CD4-positive, alpha-beta T cell treated with Interleukin-21 for 1 hour (primary cell): ENCODE results near the gene MTOR.
"Not testable (repeated sequence)": the region's sequence is repeated elsewhere in the genome, so short reads cannot be mapped to it uniquely, and the experiment has no call there.

ENCODE experiments used
- DNase-seq: peaks from one replicate; pipeline ENCODE4 v3.0.0-alpha.2; 2020

Gene MTOR

DNA sequence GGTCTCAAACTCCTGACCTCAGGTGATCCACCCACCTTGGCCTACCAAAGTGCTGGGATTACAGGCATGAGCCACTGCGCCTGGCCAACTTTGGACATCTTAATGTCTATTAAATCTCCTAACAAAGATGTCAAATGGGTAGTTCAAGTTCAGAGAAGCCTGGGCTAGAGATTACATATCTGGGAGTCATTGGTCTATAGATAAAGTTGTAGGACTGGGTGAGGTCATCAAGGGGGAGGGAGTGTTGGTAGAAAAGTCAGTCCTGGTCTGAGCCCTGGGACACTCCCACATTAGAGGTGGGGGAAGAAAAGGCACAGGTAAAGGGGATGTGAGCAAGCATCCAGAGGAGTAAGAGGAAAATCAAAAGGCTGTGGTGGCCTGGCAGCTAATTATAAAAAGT is 17.3 kb upstream of the MTOR start:
- no peak for DNase-seq

DNA sequence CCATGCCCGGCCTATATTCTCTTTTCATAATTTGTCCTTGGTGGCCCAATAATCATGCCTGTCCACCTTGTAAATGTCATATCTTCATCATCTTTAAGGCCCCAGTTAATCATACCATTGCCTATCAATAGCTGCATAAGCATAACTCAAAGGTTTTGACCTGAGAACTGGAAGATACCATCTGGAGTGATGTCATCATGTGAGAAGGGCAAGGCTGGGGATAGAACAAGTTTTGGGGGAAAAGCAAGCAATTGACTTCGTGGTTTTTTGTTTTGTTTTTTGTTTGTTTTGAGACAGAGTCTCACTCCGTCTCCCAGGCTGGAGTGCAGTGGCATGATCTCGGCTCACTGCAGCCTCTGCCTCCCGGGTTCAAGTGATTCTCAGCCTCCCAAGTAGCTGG is 16.8 kb upstream of the MTOR start:
- no peak for DNase-seq

DNA sequence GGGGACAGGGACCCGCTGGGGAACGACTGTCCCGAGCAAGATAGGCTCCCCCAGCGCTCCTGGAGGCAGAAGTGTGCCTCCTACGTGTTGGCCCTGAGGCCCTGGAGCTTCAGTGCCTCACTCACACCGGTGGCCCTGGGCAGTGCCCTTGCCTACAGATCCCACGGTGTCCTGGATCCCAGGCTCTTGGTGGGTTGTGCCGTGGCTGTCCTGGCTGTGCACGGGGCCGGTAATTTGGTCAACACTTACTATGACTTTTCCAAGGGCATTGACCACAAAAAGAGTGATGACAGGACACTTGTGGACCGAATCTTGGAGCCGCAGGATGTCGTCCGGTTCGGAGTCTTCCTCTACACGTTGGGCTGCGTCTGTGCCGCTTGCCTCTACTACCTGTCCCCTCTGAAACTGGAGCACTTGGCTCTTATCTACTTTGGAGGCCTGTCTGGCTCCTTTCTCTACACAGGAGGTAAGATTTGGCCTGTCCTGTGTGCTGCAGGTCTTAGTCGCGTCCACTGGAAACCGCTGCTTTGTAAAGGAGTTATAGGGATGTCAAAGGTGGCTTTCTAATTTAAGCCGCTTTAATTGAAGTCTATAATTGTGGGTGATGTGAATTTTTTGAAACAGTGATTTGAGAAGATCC is 11.4 kb upstream of the MTOR start:
- no peak for DNase-seq

GRCh38 chr1:11272832-11273594 is 10.7 kb upstream of the MTOR start, which contains the start of gene UBIAD1:
Gene UBIAD1 (plus strand): TSS chr1:11273198. CDS start chr1:11273532, 334 bp downstream.
- DNase-seq: peak; percentile 85

DNA sequence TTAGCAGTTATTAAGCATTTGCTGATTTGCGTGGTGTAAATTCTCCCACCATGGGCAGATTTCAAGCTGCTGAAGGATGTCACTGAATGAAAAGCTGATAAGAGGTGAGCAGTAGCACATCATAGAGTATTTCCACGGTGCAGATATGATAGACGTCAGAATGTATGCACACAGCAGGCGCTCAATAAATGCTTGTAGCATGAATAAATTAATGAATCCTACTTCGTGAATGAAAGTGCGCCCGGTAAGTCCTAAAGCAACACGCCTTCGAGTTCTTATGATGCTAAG is 10.1 kb upstream of the MTOR start:
- DNase-seq: no peak

GRCh38 chr1:11267350-11268337 is 5.3 kb upstream of the MTOR start:
- DNase-seq: not testable (repeated sequence)

- DNase-seq: no peak
Measured at GRCh38 chr1:11266268-11267074, 4.1 kb upstream of the MTOR start.

- no peak for DNase-seq
Measured at GRCh38 chr1:11256299-11256698, 6.1 kb downstream of the MTOR start.

DNA sequence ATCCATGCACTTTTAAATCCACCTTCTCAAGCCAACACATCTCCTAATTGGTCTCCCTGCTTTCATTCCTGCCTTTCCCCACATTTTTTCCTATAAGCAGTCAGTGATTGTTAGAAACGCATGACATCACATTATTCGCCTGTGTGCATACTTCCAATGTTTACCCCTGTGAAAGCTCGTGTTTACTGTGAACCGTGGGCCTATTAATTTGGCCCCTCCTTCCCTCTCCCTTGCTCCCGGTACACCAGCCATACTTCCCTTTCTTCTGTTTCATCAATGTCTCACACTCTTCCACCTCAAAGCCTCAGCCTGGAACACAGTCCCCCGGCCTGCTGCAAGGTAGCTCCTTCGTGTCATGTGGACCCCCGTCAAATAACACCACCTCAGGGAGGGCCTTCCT is 9.1 kb downstream of the MTOR start:
- DNase-seq: no peak

GRCh38 chr1:11252538-11252937 is 9.8 kb downstream of the MTOR start:
- DNase-seq: no peak

GRCh38 chr1:11248169-11248568 is 14.2 kb downstream of the MTOR start:
- no peak for DNase-seq

GRCh38 chr1:11245904-11246719 is 16.2 kb downstream of the MTOR start:
- DNase-seq: peak; percentile 37

GRCh38 chr1:11245248-11245647 is 17.1 kb downstream of the MTOR start:
- no peak for DNase-seq

DNA sequence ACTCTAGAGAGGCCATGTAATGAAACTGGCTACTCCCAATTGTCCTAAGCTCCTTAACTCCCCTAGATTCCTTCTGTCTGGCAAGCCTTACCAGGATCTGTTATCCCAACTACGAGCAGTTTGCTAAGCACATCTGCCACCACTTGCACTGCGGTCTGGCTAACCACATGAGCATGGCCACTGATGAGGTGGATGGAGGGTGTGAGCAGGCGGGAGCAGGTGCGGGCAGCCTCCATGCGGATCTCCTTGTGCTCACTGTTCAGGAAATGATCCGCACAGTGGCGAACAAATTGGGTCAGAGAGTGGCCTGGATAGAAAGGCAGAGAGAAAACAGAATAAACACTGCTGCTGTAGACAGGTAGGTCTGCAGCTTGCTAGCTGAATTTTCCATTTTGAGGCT is 24.0 kb downstream of the MTOR start:
- no peak for DNase-seq

DNA sequence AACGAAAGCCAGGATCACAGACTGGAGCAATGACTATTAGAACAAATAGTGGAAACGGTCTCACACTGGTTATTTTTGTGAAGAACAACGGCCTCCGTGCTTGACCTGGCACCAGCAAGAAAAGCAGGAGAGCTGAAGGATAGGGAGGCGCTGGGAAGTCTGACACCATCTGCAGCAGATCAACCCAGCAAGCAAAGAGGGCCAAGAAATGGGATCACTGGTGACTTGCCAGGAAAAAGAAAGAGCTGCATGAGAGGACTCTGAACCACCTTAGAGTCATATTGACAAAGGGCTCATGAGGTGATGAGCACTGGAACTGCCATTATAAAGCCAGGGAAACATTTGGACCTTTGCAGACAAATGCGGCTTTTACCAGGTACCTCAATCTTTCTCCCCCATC is 25.0 kb downstream of the MTOR start:
- DNase-seq: no peak

DNA sequence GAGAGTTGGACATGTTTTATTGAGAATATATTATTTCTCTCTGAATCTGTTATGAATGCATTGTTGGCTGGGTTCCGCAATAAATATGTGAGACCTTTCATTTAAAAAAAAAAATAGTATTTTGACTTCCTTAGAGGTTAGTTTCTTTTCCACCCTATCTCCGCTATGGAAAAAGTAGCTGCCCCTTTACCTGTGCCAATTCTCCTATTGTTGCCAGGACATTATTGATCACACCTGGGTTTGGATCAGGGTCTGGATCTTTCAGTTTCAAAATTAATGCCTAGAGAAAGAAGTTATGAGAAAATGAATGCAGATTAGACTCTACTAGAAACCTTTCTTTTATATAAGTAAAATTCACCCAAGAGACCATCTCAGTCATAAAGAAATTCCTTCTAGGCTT is 29.1 kb downstream of the MTOR start:
- DNase-seq: no peak

DNA sequence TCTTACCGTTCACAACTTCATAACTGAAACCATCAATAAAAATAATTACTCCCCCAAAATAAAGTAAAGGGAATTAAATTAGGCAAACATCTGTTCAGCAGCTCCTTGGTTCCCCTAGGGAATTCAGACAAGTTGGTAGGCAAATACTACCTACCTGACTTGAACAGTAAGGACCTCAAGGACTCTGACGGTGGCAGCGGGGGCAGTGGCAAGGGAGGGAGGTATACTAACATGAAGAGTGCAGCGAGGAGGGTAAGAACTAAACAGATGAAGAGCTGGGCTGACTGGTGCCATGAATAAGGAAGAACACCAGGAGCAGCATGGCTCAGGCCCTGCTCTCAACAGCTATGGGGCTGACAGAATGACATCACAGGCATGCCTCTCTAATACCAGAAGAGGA is 33.1 kb downstream of the MTOR start:
- DNase-seq: no peak

DNA sequence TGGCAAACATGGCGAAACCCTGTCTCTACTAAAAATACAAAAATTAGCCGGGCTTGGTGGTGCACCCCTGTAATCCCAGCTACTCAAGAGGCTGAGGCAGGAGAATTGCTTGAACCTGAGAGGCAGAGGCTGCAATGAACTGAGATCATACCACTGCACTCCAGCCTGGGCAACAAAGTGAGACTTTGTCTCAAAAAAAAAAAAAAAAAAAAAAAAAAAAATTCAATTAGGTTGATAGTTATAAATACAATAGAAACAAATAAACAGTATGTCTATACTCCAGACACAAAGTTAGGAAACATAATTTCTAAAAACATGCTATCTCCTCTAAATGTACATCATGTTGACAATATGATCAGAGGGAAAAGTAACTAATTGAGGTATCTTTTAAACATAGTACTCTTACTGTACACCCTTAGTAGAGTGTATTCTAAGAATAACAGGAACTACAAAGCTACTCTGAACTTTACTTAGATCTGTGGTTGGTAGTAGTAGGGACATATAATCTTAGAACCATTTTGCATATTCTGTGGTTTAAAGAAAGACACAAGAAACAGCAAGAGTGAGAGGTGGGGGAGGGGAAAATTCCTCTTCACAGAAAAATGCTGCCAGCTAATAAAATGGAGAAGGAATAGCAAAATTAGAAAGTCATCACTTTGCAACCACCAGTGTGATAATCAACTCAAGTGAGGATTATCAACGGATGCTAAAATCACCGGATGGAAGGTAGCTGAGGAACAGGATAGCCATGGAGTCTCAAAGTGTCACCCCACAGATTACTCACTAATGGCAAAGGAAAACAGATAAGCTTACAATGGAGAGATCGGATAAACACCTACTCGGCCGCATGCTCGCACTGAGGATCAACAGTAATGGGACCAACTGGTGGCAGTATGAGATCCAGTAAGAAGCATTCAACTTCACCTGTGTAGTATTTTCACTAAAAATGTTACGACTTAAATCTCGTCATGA is 35.0 kb downstream of the MTOR start:
- DNase-seq: no peak

DNA sequence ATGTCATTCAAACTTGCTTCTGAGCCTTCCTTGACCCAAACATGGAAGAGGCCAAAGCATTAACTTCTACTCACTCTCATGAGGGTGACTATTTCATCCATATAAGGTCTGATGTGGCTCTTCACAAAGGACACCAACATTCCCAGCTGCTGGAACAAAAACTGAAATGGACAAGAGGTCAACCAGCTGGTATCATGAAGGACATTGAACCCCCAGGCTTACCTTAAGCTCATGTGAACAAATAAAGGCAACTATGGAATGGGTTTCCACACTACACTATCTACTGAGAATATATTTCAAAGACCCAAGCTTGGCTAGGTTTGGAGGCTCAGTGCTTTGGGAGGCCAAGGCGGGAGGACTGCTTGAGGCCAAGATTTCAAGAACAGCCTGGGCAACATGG is 46.3 kb downstream of the MTOR start:
- no peak for DNase-seq

- no peak for DNase-seq
Measured at GRCh38 chr1:11215381-11216005, 46.9 kb downstream of the MTOR start.
